ENCODE measurements around the gene SHANK1. TPM values are rescaled to one million over a fixed set of nuclear protein-coding genes. Genes with fewer than 3 reads are reported as not detected.

Gene SHANK1
- total RNA-seq, 6 experiments from 2014 or later = 0.07 to 0.62 (median 0.25) TPM; not detected in 2

- TF ChIP-seq POLR2A (IDR thresholded peaks at IDR 0.05) (no peak), CTCF (IDR thresholded peaks at IDR 0.05) (no peak)
- Histone ChIP-seq H3K4me1 (no peaks in the 10 kb centered on the region), H3K4me3 (no peak overlapping the region), H3K9me3 (no peaks in the 10 kb centered on the region), H3K27ac (no peak overlapping the region), H3K27me3 (peaks cover 7 to 18% of the 10 kb centered on the region in 2 donors), H3K36me3 (no peaks in the 10 kb centered on the region)
- intact Hi-C loops (cut with DNase I) = no loop called here
- no peak for ATAC-seq
- no peak for DNase-seq
- 24% methylated on average over 10 of the region's 47 CpGs for WGBS (ENCODE audit: insufficient coverage, low coverage, low lambda C conversion rate, missing lambda C conversion rate)
These were observed 53.0 kb downstream of the SHANK1 start for GRCh38 chr19:50666346-50667176.

DNA sequence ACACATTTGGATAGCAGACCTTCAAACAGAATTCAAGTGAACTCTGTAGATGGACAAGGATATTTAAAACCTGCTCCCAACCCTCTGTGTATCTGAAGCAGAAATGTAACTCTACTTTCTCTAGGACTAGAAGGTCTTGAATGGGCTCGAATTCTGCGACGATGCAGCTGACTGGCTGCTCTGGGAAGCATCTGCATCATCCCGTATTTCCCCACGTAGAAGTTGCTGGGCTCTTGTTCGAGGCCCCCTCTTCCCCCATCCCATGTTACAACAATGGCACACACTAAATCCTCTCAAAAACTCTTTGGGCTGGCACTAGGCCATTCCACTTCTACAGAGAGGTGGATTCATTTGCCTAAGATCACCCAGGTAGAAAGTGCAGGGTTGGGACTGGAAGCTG lies 55.4 kb downstream of the SHANK1 start:
- TF ChIP-seq CTCF (IDR thresholded peaks at IDR 0.05) = no peak
- no peak for TF ChIP-seq POLR2A (IDR thresholded peaks at IDR 0.05)
- H3K9me3 ChIP-seq = no peaks in the 10 kb centered on the region
- no peak overlapping the region for H3K4me3 ChIP-seq
- H3K4me1 ChIP-seq = peaks cover 0 to 2% (median 0%) of the 10 kb centered on the region in 4 donors
- H3K27me3 ChIP-seq = peaks cover 7 to 16% of the 10 kb centered on the region in 2 donors
- ATAC-seq (no peak), DNase-seq (no peak)
- intact Hi-C loops (cut with DNase I) = no loop called here
- no peak overlapping the region for H3K27ac ChIP-seq
- H3K36me3 ChIP-seq = no peaks in the 10 kb centered on the region
- WGBS (ENCODE audit: insufficient coverage, low coverage, low lambda C conversion rate, missing lambda C conversion rate) = 79% methylated on average over 6 of the region's 6 CpGs

GRCh38 chr19:50663482-50663790 lies 56.2 kb downstream of the SHANK1 start:
- WGBS (ENCODE audit: insufficient coverage, low coverage, low lambda C conversion rate, missing lambda C conversion rate) = 67% methylated on average over 1 of the region's 1 CpG
- ATAC-seq (peak in 1 of 4 donors; percentile 62), DNase-seq (no peak)
- Histone ChIP-seq H3K4me1 (peaks cover 0 to 8% (median 0%) of the 10 kb centered on the region in 4 donors), H3K9me3 (no peaks in the 10 kb centered on the region), H3K4me3 (no peak overlapping the region), H3K27ac (no peak overlapping the region), H3K27me3 (peaks cover 7 to 20% of the 10 kb centered on the region in 2 donors), H3K36me3 (no peaks in the 10 kb centered on the region)
- intact Hi-C loops (cut with DNase I) = no loop called here
- TF ChIP-seq POLR2A (IDR thresholded peaks at IDR 0.05) = no peak
- TF ChIP-seq CTCF (IDR thresholded peaks at IDR 0.05) = no peak

- 42% methylated on average over 16 of the region's 16 CpGs for WGBS (ENCODE audit: insufficient coverage, low coverage, low lambda C conversion rate, missing lambda C conversion rate)
- DNase-seq (no peak), ATAC-seq (no peak)
- TF ChIP-seq POLR2A (IDR thresholded peaks at IDR 0.05) = no peak
- TF ChIP-seq CTCF (IDR thresholded peaks at IDR 0.05) = no peak
- Histone ChIP-seq H3K27me3 (peaks cover 7 to 16% of the 10 kb centered on the region in 2 donors), H3K36me3 (no peaks in the 10 kb centered on the region), H3K4me1 (peaks cover 0 to 8% (median 0%) of the 10 kb centered on the region in 4 donors), H3K4me3 (no peak overlapping the region), H3K9me3 (no peaks in the 10 kb centered on the region), H3K27ac (no peak overlapping the region)
- intact Hi-C loops (cut with DNase I) = no loop called here
These were observed 56.7 kb downstream of the SHANK1 start for GRCh38 chr19:50662651-50663481.
